ENCODE results near the gene TIMM29.

The TIMM29 gene

GRCh38 chr19:10896851-10897526 is 31.6 kb upstream of the TIMM29 start:
- no peak for TF ChIP-seq CTCF (IDR thresholded peaks at IDR 0.05; ENCODE audit: extremely low read depth, missing control alignments)
- no peak for DNase-seq (ENCODE audit: low spot score)

- DNase-seq (ENCODE audit: low spot score), result no peak
- TF ChIP-seq CTCF (IDR thresholded peaks at IDR 0.05; ENCODE audit: extremely low read depth, missing control alignments), result no peak
These were observed 30.0 kb upstream of the TIMM29 start for GRCh38 chr19:10898633-10899032.

GRCh38 chr19:10899151-10899653 is 29.4 kb upstream of the TIMM29 start:
- DNase-seq (ENCODE audit: low spot score), result no peak
- TF ChIP-seq CTCF (IDR thresholded peaks at IDR 0.05; ENCODE audit: extremely low read depth, missing control alignments), result no peak

- TF ChIP-seq CTCF (IDR thresholded peaks at IDR 0.05; ENCODE audit: extremely low read depth, missing control alignments), result no peak
- no peak for DNase-seq (ENCODE audit: low spot score)
These were observed 20.7 kb upstream of the TIMM29 start for GRCh38 chr19:10907925-10908324.

GRCh38 chr19:10908380-10908960 is 20.1 kb upstream of the TIMM29 start:
- TF ChIP-seq CTCF (IDR thresholded peaks at IDR 0.05; ENCODE audit: extremely low read depth, missing control alignments), result no peak
- no peak for DNase-seq (ENCODE audit: low spot score)

GRCh38 chr19:10911579-10912363 is 16.8 kb upstream of the TIMM29 start:
- TF ChIP-seq CTCF (IDR thresholded peaks at IDR 0.05; ENCODE audit: extremely low read depth, missing control alignments), result no peak
- DNase-seq (ENCODE audit: low spot score), result no peak

- no peak for DNase-seq (ENCODE audit: low spot score)
- no peak for TF ChIP-seq CTCF (IDR thresholded peaks at IDR 0.05; ENCODE audit: extremely low read depth, missing control alignments)
These were observed 16.0 kb upstream of the TIMM29 start for GRCh38 chr19:10912619-10913018.

Data from GM20000 (cell line).